ENCODE data around the gene MET. TPM values are rescaled to one million over a fixed set of nuclear protein-coding genes. Genes with fewer than 3 reads are reported as not detected.

Gene MET
- total RNA-seq, result 103 and 151 TPM in 2 replicates

DNA sequence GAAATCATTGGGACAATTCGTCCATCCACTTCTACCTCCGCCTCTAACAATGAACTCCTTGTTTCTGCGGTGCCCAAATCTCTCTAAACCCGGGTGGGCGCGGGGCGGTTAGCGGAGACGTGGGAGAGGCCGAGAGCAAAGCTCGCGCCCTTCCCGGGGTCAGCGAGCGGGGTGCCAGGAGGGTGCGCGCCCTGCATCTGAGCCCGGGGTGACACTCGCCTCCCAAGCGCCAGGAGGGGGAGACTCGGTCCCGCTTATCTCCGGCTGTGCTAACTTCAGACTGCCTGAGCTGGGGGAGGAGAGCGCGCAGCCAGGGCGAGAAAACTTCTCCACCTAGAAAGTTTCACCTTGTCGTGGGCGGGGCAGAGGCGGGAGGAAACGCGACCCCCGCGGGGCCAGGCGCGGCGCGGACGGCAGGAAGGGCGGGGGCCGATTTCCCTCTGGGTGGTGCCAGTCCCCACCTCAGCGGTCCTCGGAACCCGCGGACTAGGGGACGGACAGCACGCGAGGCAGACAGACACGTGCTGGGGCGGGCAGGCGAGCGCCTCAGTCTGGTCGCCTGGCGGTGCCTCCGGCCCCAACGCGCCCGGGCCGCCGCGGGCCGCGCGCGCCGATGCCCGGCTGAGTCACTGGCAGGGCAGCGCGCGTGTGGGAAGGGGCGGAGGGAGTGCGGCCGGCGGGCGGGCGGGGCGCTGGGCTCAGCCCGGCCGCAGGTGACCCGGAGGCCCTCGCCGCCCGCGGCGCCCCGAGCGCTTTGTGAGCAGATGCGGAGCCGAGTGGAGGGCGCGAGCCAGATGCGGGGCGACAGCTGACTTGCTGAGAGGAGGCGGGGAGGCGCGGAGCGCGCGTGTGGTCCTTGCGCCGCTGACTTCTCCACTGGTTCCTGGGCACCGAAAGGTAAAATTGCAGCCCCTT, at the start of gene MET:
Gene MET (plus strand): TSS at position 516 of the 915 bp plus-strand sequence. CDS start 26,889 bp downstream, outside the sequence.

Other genes with a start within 250 kb of the MET start
- gene CAV2, start 172.5 kb upstream of the MET start, total RNA-seq, result 308 and 406 TPM in 2 replicates
- gene CAV1, start 147.2 kb upstream of the MET start, total RNA-seq, result 1,517 and 1,602 TPM in 2 replicates
- 420 and 509 TPM in 2 replicates for gene CAPZA2, start 190.4 kb downstream of the MET start, total RNA-seq

Measured in thoracic aorta endothelial cell (primary cell).